ENCODE data around the gene GLUL. TPM values are rescaled to one million over a fixed set of nuclear protein-coding genes. Genes with fewer than 3 reads are reported as not detected.
"Not testable (repeated sequence)": the region's sequence is repeated elsewhere in the genome, so short reads cannot be mapped to it uniquely, and the experiment has no call there.

Gene GLUL
- total and polyA plus RNA-seq, 7 experiments from 2014 or later: 44.9 to 357 (median 68.2) TPM

DNA sequence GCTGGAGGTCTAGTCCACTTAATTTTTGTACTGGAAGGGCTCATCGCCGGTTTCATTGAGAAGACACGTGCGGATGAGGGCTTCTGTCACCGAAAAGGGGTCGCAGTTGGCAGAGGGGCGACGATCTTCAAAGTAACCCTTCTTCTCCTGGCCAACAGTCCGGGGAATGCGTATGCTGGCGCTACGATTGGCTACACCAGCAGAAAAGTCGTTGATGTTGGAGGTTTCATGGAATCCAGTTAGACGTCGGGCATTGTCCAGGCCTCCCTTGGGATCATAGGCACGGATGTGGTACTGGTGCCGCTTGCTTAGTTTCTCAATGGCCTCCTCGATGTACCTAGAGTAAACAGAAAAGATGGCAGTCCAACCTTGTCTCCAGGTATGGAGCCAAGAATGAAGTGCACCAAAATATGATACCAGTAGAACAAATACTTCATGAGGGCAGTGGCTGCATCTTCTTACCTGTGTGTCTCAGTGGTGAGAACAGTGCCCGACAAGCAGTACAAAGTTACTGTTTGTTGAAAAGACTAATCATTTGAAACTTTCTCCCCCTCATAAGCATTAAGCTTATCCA is 7.1 kb downstream of the GLUL start:
- no peak overlapping the region for H3K27ac Mint-ChIP-seq
- Histone ChIP-seq H3K4me1 (ENCODE audit: control insufficient read depth in 2 of 2, insufficient read depth in 2 of 2, low read length in 2 of 2) (peaks cover under 1 to 8% of the 10 kb centered on the region in 2 donors), H3K9me3 (ENCODE audit: control insufficient read depth in 2 of 3, low read length in 3 of 3) (no peaks in the 10 kb centered on the region), H3K27ac (ENCODE audit: low read depth, low read length) (no peak overlapping the region), H3K27me3 (ENCODE audit: control insufficient read depth in 2 of 2, insufficient read depth in 2 of 2, low read length in 2 of 2) (no peaks in the 10 kb centered on the region), H3K36me3 (ENCODE audit: control insufficient read depth in 2 of 3, insufficient read depth in 3 of 3, low read length in 3 of 3) (peaks cover 0 to 43% (median 0%) of the 10 kb centered on the region in 3 experiments), H3K4me3 (ENCODE audit: low read length) (no peak overlapping the region)
- ChIA-PET POLR2A (no interaction called here), CTCF (no interaction called here)
- no peak overlapping the region for H3K4me3 Mint-ChIP-seq
- H3K4me1 Mint-ChIP-seq: peaks cover 6 to 29% (median 8%) of the 10 kb centered on the region in 7 donors
- ATAC-seq (no peak), DNase-seq (no peak)
- peaks cover 19 to 64% (median 25%) of the 10 kb centered on the region in 5 donors for H3K36me3 Mint-ChIP-seq
- H3K9me3 Mint-ChIP-seq: no peaks in the 10 kb centered on the region
- intact Hi-C loops (cut with micrococcal nuclease): no loop called here
- no peaks in the 10 kb centered on the region for H3K27me3 Mint-ChIP-seq

DNA sequence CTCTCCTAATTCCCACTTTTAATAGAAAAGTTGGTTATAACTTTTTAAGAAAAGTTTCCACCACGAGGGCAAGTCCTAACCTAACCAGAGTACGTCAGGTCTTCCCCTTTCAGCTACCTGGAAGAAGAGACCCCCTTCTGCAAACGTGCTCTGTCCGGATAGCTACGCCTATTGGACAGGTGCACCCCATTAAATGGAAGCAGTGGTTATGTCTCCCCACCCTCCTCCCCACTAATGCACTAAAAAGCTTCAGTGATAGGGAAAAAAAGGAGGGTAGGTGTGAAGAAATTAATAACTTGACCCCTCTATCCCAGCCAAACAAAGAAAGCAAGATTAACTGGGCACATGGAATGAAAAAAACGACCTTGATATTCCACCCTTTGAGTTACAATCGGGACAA is 7.7 kb downstream of the GLUL start:
- H3K36me3 ChIP-seq (ENCODE audit: control insufficient read depth in 2 of 3, insufficient read depth in 3 of 3, low read length in 3 of 3): peaks cover 0 to 43% (median 0%) of the 10 kb centered on the region in 3 experiments
- Mint-ChIP-seq H3K4me3 (no peak overlapping the region), H3K27ac (no peak overlapping the region), H3K4me1 (peaks cover 2 to 24% (median 5%) of the 10 kb centered on the region in 7 donors), H3K36me3 (peaks cover 19 to 60% (median 25%) of the 10 kb centered on the region in 5 donors), H3K27me3 (no peaks in the 10 kb centered on the region), H3K9me3 (no peaks in the 10 kb centered on the region)
- DNase-seq (no peak), ATAC-seq (no peak)
- H3K4me1 ChIP-seq (ENCODE audit: control insufficient read depth in 2 of 2, insufficient read depth in 2 of 2, low read length in 2 of 2): peaks cover 0 to 3% of the 10 kb centered on the region in 2 donors
- ChIA-PET POLR2A (no interaction called here), CTCF (no interaction called here)
- no peaks in the 10 kb centered on the region for H3K27me3 ChIP-seq (ENCODE audit: control insufficient read depth in 2 of 2, insufficient read depth in 2 of 2, low read length in 2 of 2)
- no peaks in the 10 kb centered on the region for H3K9me3 ChIP-seq (ENCODE audit: control insufficient read depth in 2 of 3, low read length in 3 of 3)
- H3K4me3 ChIP-seq (ENCODE audit: low read length): no peak overlapping the region
- H3K27ac ChIP-seq (ENCODE audit: low read depth, low read length): no peak overlapping the region
- intact Hi-C loops (cut with micrococcal nuclease): no loop called here

DNA sequence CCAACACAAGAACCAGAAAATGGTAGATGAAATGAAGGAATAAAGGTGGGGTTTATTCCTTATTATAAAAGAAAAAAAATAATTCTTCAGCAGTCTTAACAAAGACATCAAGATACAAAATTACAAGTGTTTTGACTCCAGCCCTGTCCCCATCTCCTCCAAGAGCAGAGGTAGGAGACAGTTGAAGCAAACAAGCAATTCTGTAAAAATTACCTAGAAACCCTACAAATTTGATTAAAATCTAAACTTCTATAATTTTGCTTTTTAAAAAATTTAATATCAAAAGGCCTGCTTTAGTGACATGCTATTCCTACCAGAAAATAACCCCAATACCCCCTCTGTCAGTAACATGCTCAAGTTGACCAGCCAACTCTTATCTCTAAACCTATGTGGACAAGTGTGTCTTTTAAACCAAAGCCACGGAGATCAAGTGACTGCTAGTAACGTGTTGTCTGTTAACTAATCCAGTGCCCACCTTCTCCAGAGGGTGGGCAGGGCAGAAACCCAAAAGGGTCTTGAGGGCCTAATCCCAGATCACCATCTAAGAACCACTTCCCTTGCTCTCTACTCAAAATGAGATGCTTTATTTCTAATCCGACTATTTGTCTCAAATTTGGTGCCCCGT is 8.4 kb downstream of the GLUL start:
- Mint-ChIP-seq H3K27ac (peak overlapping the region in 2 of 9 donors; percentile 45 to 62), H3K27me3 (no peaks in the 10 kb centered on the region), H3K9me3 (no peaks in the 10 kb centered on the region), H3K4me3 (no peak overlapping the region), H3K36me3 (peaks cover 19 to 54% (median 25%) of the 10 kb centered on the region in 5 donors), H3K4me1 (peaks cover 0 to 16% (median 0%) of the 10 kb centered on the region in 7 donors)
- Histone ChIP-seq H3K4me1 (ENCODE audit: control insufficient read depth in 2 of 2, insufficient read depth in 2 of 2, low read length in 2 of 2) (no peaks in the 10 kb centered on the region), H3K4me3 (ENCODE audit: low read length) (no peak overlapping the region), H3K36me3 (ENCODE audit: control insufficient read depth in 2 of 3, insufficient read depth in 3 of 3, low read length in 3 of 3) (peaks cover 0 to 43% (median 0%) of the 10 kb centered on the region in 3 experiments), H3K9me3 (ENCODE audit: control insufficient read depth in 2 of 3, low read length in 3 of 3) (no peaks in the 10 kb centered on the region), H3K27ac (ENCODE audit: low read depth, low read length) (no peak overlapping the region), H3K27me3 (ENCODE audit: control insufficient read depth in 2 of 2, insufficient read depth in 2 of 2, low read length in 2 of 2) (no peaks in the 10 kb centered on the region)
- DNase-seq (no peak), ATAC-seq (no peak)
- ChIA-PET CTCF (no interaction called here), POLR2A (no interaction called here)
- intact Hi-C loops (cut with micrococcal nuclease): no loop called here

- Mint-ChIP-seq H3K4me1 (peaks cover 0 to 8% (median 0%) of the 10 kb centered on the region in 7 donors), H3K36me3 (peaks cover 19 to 47% (median 22%) of the 10 kb centered on the region in 5 donors), H3K4me3 (no peak overlapping the region), H3K27ac (no peak overlapping the region), H3K9me3 (no peaks in the 10 kb centered on the region), H3K27me3 (no peaks in the 10 kb centered on the region)
- peaks cover 0 to 34% (median 0%) of the 10 kb centered on the region in 3 experiments for H3K36me3 ChIP-seq (ENCODE audit: control insufficient read depth in 2 of 3, insufficient read depth in 3 of 3, low read length in 3 of 3)
- ATAC-seq: peak; percentile 26
- ChIA-PET POLR2A (no interaction called here), CTCF (no interaction called here)
- intact Hi-C loops (cut with micrococcal nuclease): no loop called here
- no peak overlapping the region for H3K4me3 ChIP-seq (ENCODE audit: low read length)
- no peaks in the 10 kb centered on the region for H3K9me3 ChIP-seq (ENCODE audit: control insufficient read depth in 2 of 3, low read length in 3 of 3)
- no peak for DNase-seq
- no peaks in the 10 kb centered on the region for H3K4me1 ChIP-seq (ENCODE audit: control insufficient read depth in 2 of 2, insufficient read depth in 2 of 2, low read length in 2 of 2)
- no peaks in the 10 kb centered on the region for H3K27me3 ChIP-seq (ENCODE audit: control insufficient read depth in 2 of 2, insufficient read depth in 2 of 2, low read length in 2 of 2)
- H3K27ac ChIP-seq (ENCODE audit: low read depth, low read length): no peak overlapping the region
These were observed 9.4 kb downstream of the GLUL start for GRCh38 chr1:182381962-182382819.

GRCh38 chr1:182380199-182380598 is 11.4 kb downstream of the GLUL start:
- Mint-ChIP-seq H3K9me3 (no peaks in the 10 kb centered on the region), H3K27me3 (peaks cover 0 to 4% (median 0%) of the 10 kb centered on the region in 5 donors), H3K36me3 (peaks cover 10 to 29% (median 10%) of the 10 kb centered on the region in 5 donors), H3K4me1 (peaks cover 0 to 2% (median 0%) of the 10 kb centered on the region in 7 donors), H3K4me3 (no peak overlapping the region), H3K27ac (no peak overlapping the region)
- H3K4me3 ChIP-seq (ENCODE audit: low read length): no peak overlapping the region
- intact Hi-C loops (cut with micrococcal nuclease): no loop called here
- H3K27me3 ChIP-seq (ENCODE audit: control insufficient read depth in 2 of 2, insufficient read depth in 2 of 2, low read length in 2 of 2): no peaks in the 10 kb centered on the region
- H3K36me3 ChIP-seq (ENCODE audit: control insufficient read depth in 2 of 3, insufficient read depth in 3 of 3, low read length in 3 of 3): peaks cover 0 to 14% (median 0%) of the 10 kb centered on the region in 3 experiments
- CTCF ChIA-PET: no interaction called here
- ATAC-seq: no peak
- no peaks in the 10 kb centered on the region for H3K9me3 ChIP-seq (ENCODE audit: control insufficient read depth in 2 of 3, low read length in 3 of 3)
- H3K27ac ChIP-seq (ENCODE audit: low read depth, low read length): no peak overlapping the region
- POLR2A ChIA-PET: interaction anchor here (0.6 to 0.7 kb wide), 2 partner anchors 345 to 1091 kb away, joined by 3 read pairs; no protein-coding TSS in a partner anchor
- H3K4me1 ChIP-seq (ENCODE audit: control insufficient read depth in 2 of 2, insufficient read depth in 2 of 2, low read length in 2 of 2): no peaks in the 10 kb centered on the region
- DNase-seq: no peak

DNA sequence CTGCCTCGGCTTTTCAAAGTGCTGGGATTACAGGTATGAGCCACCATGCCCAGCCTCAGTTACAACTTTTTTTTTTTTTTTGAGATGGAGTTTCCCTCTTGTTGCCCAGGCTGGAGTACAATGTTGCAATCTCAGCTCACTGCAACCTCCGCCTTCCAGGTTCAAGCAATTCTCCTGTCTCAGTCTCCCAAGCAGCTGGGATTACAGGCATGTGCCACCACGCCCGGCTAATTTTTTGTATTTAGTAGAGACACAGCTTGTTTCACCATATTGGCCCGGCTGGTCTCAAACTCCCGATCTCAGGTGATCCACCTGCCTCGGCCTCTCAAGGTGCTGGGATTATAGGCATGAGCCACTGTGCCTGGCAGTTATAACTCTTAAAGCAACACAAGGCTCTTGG is 11.8 kb downstream of the GLUL start:
- H3K4me3 ChIP-seq (ENCODE audit: low read length); H3K27me3 ChIP-seq (ENCODE audit: control insufficient read depth in 2 of 2, insufficient read depth in 2 of 2, low read length in 2 of 2); CTCF ChIA-PET; H3K4me1 Mint-ChIP-seq; H3K27ac ChIP-seq (ENCODE audit: low read depth, low read length); H3K9me3 ChIP-seq (ENCODE audit: control insufficient read depth in 2 of 3, low read length in 3 of 3); H3K4me1 ChIP-seq (ENCODE audit: control insufficient read depth in 2 of 2, insufficient read depth in 2 of 2, low read length in 2 of 2); H3K4me3 Mint-ChIP-seq; H3K27me3 Mint-ChIP-seq; DNase-seq; ATAC-seq; H3K27ac Mint-ChIP-seq; H3K9me3 Mint-ChIP-seq; intact Hi-C loops (cut with micrococcal nuclease): not testable (repeated sequence)
- POLR2A ChIA-PET: interaction anchor here (0.7 kb wide), 1 partner anchor 345 kb away, joined by 3 read pairs; no protein-coding TSS in a partner anchor
- H3K36me3 ChIP-seq (ENCODE audit: control insufficient read depth in 2 of 3, insufficient read depth in 3 of 3, low read length in 3 of 3): peaks cover 0 to 12% (median 0%) of the 10 kb centered on the region in 3 experiments
- peaks cover 6 to 27% (median 10%) of the 10 kb centered on the region in 5 donors for H3K36me3 Mint-ChIP-seq
